GM13977 (cell line): ENCODE data around the gene KCNAB3.
A peak's percentile ranks its signal among the peaks of the same experiment; 100 is the strongest.

ENCODE experiments used
- DNase-seq: peaks from one replicate; pipeline ENCODE4 v3.0.0; 2012; ENCODE audit warnings: low spot score
- CTCF ChIP-seq: IDR thresholded peaks from 2 replicates; pipeline ENCODE4 v1.5.1; 2012; ENCODE audit warnings: mild to moderate bottlenecking, control low read depth; ENCODE audit not compliant: insufficient read depth; ENCODE audit errors: extremely low read depth, missing control alignments
- in situ Hi-C: fragments of 300-500 bp; cut with MboI; formaldehyde crosslinking; loops from one replicate; pipeline ENCODE4 v1.12.0; 2022; ENCODE audit warnings: low sequenced_read_pairs, low pct_unique_long_range_greater_than_20kb, mixed read lengths, inconsistent platforms; ENCODE audit not compliant: unreplicated experiment

KCNAB3 gene

GRCh38 chr17:7931709-7932482 lies 2.2 kb upstream of the KCNAB3 start, which contains the start of the genes CNTROB and TRAPPC1:
CNTROB (plus strand) TSS chr17:7932206; CDS start chr17:7933080, 874 bp downstream.
TRAPPC1 (minus strand) TSS chr17:7931946; CDS start chr17:7931829, 117 bp downstream.
- in situ Hi-C loops = no loop called here
- DNase-seq = peak; percentile 100
- no peak for TF ChIP-seq CTCF

DNA sequence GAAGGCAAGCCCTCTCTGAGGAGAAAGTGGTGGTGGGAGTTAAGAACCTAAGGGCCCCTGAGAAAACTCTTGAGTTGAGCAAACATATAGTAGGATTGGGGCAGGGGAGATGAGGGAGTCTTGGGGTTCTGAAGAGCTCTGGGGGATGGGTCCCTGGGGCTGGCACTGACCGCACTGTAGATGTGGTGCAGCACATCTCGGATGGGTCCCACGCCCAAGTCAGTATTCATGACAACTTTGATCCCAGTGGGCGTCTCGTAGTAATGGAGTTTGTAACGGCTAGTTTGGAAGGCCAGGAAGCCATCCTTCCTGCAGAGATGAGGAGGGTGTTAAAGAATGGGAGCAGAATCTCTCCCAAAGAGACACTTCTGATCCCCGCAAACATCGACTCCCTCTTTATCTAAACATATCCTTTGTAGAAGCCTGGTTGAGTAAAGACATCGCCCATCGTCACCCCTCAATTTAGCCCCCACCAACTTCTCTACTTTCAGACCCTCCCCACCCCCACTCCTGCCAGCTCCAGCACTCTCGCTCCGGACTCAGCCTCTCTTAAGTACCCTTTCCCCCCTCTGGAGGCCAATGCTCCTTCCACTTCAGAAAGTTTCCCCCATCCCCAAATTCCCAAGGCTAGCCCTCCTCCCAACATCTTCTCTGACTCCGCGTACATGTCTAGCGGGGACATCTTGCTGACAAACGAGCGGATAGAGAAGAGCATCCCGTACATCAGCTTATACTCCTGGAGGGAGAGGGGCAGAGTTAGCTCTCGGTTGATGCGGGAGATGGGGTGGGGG lies 1.4 kb upstream of the KCNAB3 start:
- in situ Hi-C loops = no loop called here
- no peak for TF ChIP-seq CTCF
- no peak for DNase-seq

DNA sequence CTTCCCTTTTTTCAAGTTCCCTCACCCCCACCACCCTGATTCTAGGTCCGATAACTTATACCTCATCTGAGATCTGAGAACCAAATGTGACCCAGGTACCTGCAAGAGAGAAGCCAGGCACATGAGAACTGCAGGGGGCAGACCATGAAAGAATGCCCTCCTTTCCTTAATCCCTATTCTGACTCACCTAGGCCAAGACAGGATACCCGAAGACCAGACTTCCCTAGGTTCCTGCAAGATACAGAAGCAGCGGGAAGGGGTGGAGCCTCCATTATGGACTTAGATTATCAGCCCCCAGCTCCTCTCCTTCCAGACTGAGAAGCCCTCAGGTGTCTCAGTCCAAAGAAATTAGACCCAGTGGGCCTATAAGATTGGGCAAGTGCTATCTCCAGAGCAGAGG lies 2.1 kb downstream of the KCNAB3 start:
- in situ Hi-C loops = no loop called here
- no peak for TF ChIP-seq CTCF
- no peak for DNase-seq

DNA sequence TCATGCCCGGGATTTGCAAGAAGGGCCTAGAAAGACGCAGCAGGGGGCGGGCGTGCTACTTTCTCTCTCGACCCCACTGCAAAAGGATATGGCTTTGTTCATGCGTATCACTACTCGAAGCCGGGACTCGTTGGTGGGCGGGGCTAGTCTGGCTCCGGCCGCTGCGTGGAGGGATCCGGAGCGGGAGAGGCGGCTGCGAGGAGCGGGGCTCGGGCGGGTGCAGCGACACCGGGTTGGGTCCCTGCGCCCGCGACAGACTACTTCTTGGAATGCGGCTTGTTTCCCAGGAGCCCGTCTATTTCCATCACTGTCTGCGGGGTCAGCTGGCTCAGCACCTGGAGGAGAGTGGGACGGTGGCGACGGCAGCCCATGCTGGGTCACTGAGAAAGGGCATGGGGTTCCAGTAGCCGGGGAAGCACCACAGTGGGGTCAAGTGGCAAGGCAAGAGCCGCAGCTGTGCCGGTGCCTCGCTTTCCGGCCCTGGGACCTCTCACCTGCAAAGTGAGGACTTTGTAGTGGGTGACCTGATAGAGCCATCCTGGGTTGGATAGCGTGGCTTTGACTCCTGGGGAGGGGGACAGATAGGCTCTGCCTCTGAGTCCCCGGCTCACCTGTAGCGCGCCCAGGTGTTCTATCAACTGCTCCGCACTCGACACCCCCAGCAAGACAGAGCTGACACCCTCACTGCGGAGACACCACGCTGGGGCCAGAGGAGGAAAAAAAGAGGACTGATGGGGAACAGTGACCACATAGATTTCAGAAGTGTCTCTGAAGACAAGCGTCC lies 6.6 kb downstream of the KCNAB3 start:
- TF ChIP-seq CTCF = no peak
- DNase-seq = peak; percentile 86
- in situ Hi-C loops = no loop called here

DNA sequence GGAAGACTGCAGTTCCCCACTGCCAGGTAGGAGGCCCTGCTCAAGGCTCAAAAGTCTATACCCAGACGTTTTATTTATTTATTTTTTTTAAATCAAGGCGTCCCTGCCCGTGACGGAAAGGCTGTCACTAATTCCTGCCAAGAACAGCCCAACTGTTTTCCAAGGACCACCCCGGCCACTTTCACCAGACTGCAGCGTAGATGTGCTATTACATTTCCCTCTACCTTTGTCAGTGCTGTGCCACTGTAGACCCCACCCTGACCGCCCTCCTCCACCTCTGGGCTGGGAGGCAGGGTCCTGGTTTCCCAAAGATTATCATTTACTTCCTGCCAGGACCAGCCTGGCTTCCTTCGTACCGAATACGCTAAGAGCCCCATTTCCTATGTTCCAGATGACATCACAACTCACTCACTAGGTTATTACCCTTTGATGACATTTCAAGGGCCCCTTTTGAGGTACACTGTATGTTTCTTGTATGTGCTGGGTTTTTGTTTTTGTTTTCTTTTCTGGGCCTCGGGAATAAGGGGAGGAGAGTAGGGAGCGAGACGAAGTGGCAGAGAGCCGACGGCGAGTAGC lies 7.3 kb downstream of the KCNAB3 start:
- in situ Hi-C loops = no loop called here
- no peak for DNase-seq
- TF ChIP-seq CTCF = no peak

- no peak for TF ChIP-seq CTCF
- in situ Hi-C loops = loop anchor here (10.0 kb wide), 1 partner anchor 68 kb away; no protein-coding TSS in a partner anchor
Observed at GRCh38 chr17:7916808-7917207, 12.8 kb downstream of the KCNAB3 start.

More at GRCh38 chr17:7916808-7917207, 12.8 kb downstream of the KCNAB3 start:
- no peak for DNase-seq
